ENCODE measurements around the gene CIAPIN1.

GRCh38 chr16:57426356-57426755 is 20.8 kb downstream of the CIAPIN1 start:
- TF ChIP-seq, protein P1, sequence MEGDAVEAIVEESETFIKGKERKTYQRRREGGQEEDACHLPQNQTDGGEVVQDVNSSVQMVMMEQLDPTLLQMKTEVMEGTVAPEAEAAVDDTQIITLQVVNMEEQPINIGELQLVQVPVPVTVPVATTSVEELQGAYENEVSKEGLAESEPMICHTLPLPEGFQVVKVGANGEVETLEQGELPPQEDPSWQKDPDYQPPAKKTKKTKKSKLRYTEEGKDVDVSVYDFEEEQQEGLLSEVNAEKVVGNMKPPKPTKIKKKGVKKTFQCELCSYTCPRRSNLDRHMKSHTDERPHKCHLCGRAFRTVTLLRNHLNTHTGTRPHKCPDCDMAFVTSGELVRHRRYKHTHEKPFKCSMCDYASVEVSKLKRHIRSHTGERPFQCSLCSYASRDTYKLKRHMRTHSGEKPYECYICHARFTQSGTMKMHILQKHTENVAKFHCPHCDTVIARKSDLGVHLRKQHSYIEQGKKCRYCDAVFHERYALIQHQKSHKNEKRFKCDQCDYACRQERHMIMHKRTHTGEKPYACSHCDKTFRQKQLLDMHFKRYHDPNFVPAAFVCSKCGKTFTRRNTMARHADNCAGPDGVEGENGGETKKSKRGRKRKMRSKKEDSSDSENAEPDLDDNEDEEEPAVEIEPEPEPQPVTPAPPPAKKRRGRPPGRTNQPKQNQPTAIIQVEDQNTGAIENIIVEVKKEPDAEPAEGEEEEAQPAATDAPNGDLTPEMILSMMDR (IDR thresholded peaks at IDR 0.05) = no peak
- no peak for TF ChIP-seq ZFX (IDR thresholded peaks at IDR 0.05; ENCODE audit: borderline replicate concordance)

All from 22Rv1 (cell line).